ENCODE results near the gene HS2ST1. TPM values are rescaled to one million over a fixed set of nuclear protein-coding genes. Genes with fewer than 3 reads are reported as not detected.

Gene HS2ST1
- total and polyA plus RNA-seq, 10 of the 15 experiments (the other 5 are each of a cell fraction or from before 2014, with no cell fraction given): 5.4 to 30.8 (median 18.6) TPM

GRCh38 chr1:86953167-86953566 is 38.7 kb downstream of the HS2ST1 start:
- no peak overlapping the region for H3K27ac ChIP-seq (ENCODE audit: control insufficient read depth, insufficient read depth)
- ATAC-seq (peak; percentile 34), FAIRE-seq (no peak), DNase-seq (ENCODE audit: low read depth, low spot score) (no peak)
- ChIA-PET POLR2A (no interaction called here), CTCF (interaction anchor here (0.7 to 2.1 kb wide), 6 partner anchors 10 to 132 kb away, joined by 3 to 6 read pairs (median 3); no protein-coding TSS in a partner anchor), RAD21 (ENCODE audit: unreplicated experiment) (interaction anchor here (1.3 to 1.5 kb wide), 3 partner anchors 11 to 131 kb away, joined by 3 to 6 read pairs (median 4); partner anchors contain the start of genes HS2ST1 and SELENOF), SMC1A (ENCODE audit: uncharacterized antibody, unreplicated experiment) (interaction anchor here (0.9 to 1.9 kb wide), 7 partner anchors 10 to 294 kb away, joined by 3 to 6 read pairs (median 3); no protein-coding TSS in a partner anchor)
- H3K4me2 ChIP-seq (ENCODE audit: control insufficient read depth, insufficient read depth): peak overlapping the region; percentile 6; the same call in 1 of the 2 replicates
- in situ Hi-C loops (cut with MboI): no loop called here
- no peak overlapping the region for H3K4me3 ChIP-seq
- intact Hi-C loops (cut with micrococcal nuclease; ENCODE audit: unreplicated experiment): no loop called here
- no peaks in the 10 kb centered on the region; a peak in 1 of 4 replicates for H3K36me3 ChIP-seq (ENCODE audit: control insufficient read depth in 2 of 2, insufficient read depth in 2 of 2, low read length in 1 of 2)
- 72% methylated on average over 3 of the region's 3 CpGs for WGBS (ENCODE audit: insufficient coverage, insufficient replicate concordance, low lambda C conversion rate, missing lambda C conversion rate)
- no peaks in the 10 kb centered on the region for H3K4me1 ChIP-seq (ENCODE audit: control insufficient read depth, insufficient read depth, low read length)
- BruUV-seq (replicated peaks): no TSS peak
- H4K20me1 ChIP-seq (ENCODE audit: control insufficient read depth, insufficient read depth): no peaks in the 10 kb centered on the region
- H3K9ac ChIP-seq (ENCODE audit: control insufficient read depth, insufficient read depth, low read length): no peak overlapping the region
- peaks cover 21% of the 10 kb centered on the region for H3K79me2 ChIP-seq (ENCODE audit: control insufficient read depth, insufficient read depth, low read length)
- H3K27me3 ChIP-seq (replicated peaks in 1 of 2; ENCODE audit: control insufficient read depth in 2 of 2, insufficient read depth in 2 of 2, low read length in 1 of 2): no peaks in the 10 kb centered on the region
- H2AFZ ChIP-seq (ENCODE audit: control insufficient read depth, low read depth, low read length): no peak overlapping the region
- no peaks in the 10 kb centered on the region; the same call in 1 of the 3 replicates for H3K9me3 ChIP-seq (replicated peaks; ENCODE audit: control insufficient read depth, insufficient read depth, low read length)
- TF ChIP-seq NBN (IDR thresholded peaks at IDR 0.05): no peak
- TF ChIP-seq CBX5 (IDR thresholded peaks at IDR 0.05; ENCODE audit: low read depth): no peak
- no peak for TF ChIP-seq YBX1 (IDR thresholded peaks at IDR 0.05)
- TF ChIP-seq CHD4 (IDR thresholded peaks at IDR 0.05): no peak
- TF ChIP-seq, protein P1, sequence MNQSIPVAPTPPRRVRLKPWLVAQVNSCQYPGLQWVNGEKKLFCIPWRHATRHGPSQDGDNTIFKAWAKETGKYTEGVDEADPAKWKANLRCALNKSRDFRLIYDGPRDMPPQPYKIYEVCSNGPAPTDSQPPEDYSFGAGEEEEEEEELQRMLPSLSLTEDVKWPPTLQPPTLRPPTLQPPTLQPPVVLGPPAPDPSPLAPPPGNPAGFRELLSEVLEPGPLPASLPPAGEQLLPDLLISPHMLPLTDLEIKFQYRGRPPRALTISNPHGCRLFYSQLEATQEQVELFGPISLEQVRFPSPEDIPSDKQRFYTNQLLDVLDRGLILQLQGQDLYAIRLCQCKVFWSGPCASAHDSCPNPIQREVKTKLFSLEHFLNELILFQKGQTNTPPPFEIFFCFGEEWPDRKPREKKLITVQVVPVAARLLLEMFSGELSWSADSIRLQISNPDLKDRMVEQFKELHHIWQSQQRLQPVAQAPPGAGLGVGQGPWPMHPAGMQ (IDR thresholded peaks at IDR 0.05; ENCODE audit: borderline replicate concordance): no peak
- no peak for TF ChIP-seq SUPT20H (IDR thresholded peaks at IDR 0.05; ENCODE audit: borderline replicate concordance, control insufficient read depth, low read depth, low read length)
- TF ChIP-seq FOS (IDR thresholded peaks at IDR 0.05; ENCODE audit: borderline replicate concordance, extremely low read depth, insufficient read length): no peak
- no peak for TF ChIP-seq PAX5 (IDR thresholded peaks at IDR 0.05; ENCODE audit: borderline replicate concordance, low read depth, low read length)
- TF ChIP-seq CHD2 (IDR thresholded peaks at IDR 0.05; ENCODE audit: borderline replicate concordance, low read depth, low read length): no peak
- TF ChIP-seq STAT1 (conservative IDR thresholded peaks at IDR 0.05): no peak
- TF ChIP-seq PML (IDR thresholded peaks at IDR 0.05; ENCODE audit: low read length): no peak
- TF ChIP-seq, protein P2, sequence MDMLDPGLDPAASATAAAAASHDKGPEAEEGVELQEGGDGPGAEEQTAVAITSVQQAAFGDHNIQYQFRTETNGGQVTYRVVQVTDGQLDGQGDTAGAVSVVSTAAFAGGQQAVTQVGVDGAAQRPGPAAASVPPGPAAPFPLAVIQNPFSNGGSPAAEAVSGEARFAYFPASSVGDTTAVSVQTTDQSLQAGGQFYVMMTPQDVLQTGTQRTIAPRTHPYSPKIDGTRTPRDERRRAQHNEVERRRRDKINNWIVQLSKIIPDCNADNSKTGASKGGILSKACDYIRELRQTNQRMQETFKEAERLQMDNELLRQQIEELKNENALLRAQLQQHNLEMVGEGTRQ (IDR thresholded peaks at IDR 0.05; ENCODE audit: borderline replicate concordance, low read depth, low read length): no peak
- TF ChIP-seq SPI1 (IDR thresholded peaks at IDR 0.05; ENCODE audit: borderline replicate concordance, insufficient read depth, low read depth, low read length): no peak
- TF ChIP-seq, protein P3, sequence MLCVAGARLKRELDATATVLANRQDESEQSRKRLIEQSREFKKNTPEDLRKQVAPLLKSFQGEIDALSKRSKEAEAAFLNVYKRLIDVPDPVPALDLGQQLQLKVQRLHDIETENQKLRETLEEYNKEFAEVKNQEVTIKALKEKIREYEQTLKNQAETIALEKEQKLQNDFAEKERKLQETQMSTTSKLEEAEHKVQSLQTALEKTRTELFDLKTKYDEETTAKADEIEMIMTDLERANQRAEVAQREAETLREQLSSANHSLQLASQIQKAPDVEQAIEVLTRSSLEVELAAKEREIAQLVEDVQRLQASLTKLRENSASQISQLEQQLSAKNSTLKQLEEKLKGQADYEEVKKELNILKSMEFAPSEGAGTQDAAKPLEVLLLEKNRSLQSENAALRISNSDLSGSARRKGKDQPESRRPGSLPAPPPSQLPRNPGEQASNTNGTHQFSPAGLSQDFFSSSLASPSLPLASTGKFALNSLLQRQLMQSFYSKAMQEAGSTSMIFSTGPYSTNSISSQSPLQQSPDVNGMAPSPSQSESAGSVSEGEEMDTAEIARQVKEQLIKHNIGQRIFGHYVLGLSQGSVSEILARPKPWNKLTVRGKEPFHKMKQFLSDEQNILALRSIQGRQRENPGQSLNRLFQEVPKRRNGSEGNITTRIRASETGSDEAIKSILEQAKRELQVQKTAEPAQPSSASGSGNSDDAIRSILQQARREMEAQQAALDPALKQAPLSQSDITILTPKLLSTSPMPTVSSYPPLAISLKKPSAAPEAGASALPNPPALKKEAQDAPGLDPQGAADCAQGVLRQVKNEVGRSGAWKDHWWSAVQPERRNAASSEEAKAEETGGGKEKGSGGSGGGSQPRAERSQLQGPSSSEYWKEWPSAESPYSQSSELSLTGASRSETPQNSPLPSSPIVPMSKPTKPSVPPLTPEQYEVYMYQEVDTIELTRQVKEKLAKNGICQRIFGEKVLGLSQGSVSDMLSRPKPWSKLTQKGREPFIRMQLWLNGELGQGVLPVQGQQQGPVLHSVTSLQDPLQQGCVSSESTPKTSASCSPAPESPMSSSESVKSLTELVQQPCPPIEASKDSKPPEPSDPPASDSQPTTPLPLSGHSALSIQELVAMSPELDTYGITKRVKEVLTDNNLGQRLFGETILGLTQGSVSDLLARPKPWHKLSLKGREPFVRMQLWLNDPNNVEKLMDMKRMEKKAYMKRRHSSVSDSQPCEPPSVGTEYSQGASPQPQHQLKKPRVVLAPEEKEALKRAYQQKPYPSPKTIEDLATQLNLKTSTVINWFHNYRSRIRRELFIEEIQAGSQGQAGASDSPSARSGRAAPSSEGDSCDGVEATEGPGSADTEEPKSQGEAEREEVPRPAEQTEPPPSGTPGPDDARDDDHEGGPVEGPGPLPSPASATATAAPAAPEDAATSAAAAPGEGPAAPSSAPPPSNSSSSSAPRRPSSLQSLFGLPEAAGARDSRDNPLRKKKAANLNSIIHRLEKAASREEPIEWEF (IDR thresholded peaks at IDR 0.05; ENCODE audit: insufficient replicate concordance, low read depth, low read length): no peak
- TF ChIP-seq MEF2A (IDR thresholded peaks at IDR 0.05; ENCODE audit: insufficient read depth, low read depth, low read length): no peak
- TF ChIP-seq BCL3 (IDR thresholded peaks at IDR 0.05; ENCODE audit: borderline replicate concordance, insufficient read depth, low read depth, low read length, poor library complexity, severe bottlenecking): no peak
